Hepatic stellate cell (primary cell): ENCODE results near the gene THEM5.

ENCODE experiments used
- DNase-seq: peaks from one replicate; pipeline ENCODE4 v3.0.0; 2011; ENCODE audit warnings: low spot score

THEM5 gene

GRCh38 chr1:151800830-151801229 is 52.7 kb downstream of the THEM5 start:
- DNase-seq: no peak

GRCh38 chr1:151799179-151800022 is 54.1 kb downstream of the THEM5 start:
- DNase-seq: no peak

- no peak for DNase-seq
Measured at GRCh38 chr1:151798571-151798970, 54.9 kb downstream of the THEM5 start.
